ENCODE data around the gene HERPUD2. TPM values are rescaled to one million over a fixed set of nuclear protein-coding genes. Genes with fewer than 3 reads are reported as not detected.

HERPUD2 gene
- total RNA-seq, 1 experiment from 2014 or later = 36.4 TPM

GRCh38 chr7:35738889-35739288 lies 44.0 kb upstream of the HERPUD2 start:
- POLR2A ChIA-PET = no interaction called here
- in situ Hi-C loops (cut with HindIII; ENCODE audit: low pct_unique_long_range_greater_than_20kb, low sequenced_read_pairs) = no loop called here
- H3K4me3 ChIP-seq (ENCODE audit: low read depth in 2 of 2, low read length in 2 of 2) = no peak overlapping the region
- H3K9me3 ChIP-seq (ENCODE audit: control insufficient read depth, insufficient read depth, low read depth, low read length) = no peaks in the 10 kb centered on the region
- no peaks in the 10 kb centered on the region for H3K36me3 ChIP-seq (ENCODE audit: control insufficient read depth, insufficient read depth, low read length)
- CTCF ChIA-PET = no interaction called here
- H3K4me1 ChIP-seq (ENCODE audit: control insufficient read depth, insufficient read depth, low read length) = no peaks in the 10 kb centered on the region
- intact Hi-C loops (cut with micrococcal nuclease; ENCODE audit: unreplicated experiment) = no loop called here
- no peak for DNase-seq (ENCODE audit: low read depth, low spot score)
- ATAC-seq = no peak
- TF ChIP-seq POLR2AphosphoS5 (IDR thresholded peaks at IDR 0.05; ENCODE audit: low read depth, low read length) = no peak
- TF ChIP-seq REST (IDR thresholded peaks at IDR 0.05; ENCODE audit: insufficient read depth in 1 of 2, low read depth in 2 of 2, low read length in 1 of 2) = no peak
- TF ChIP-seq TCF7L2 (IDR thresholded peaks at IDR 0.05; ENCODE audit: low read depth, low read length) = no peak
- no peak for TF ChIP-seq SIN3A (IDR thresholded peaks at IDR 0.05; ENCODE audit: borderline replicate concordance, insufficient read depth, low read depth, low read length)
- TF ChIP-seq CTCF (IDR thresholded peaks at IDR 0.05) = no peak
- no peak overlapping the region for H3K27ac ChIP-seq (ENCODE audit: low read length)
- no TSS peak for BruUV-seq (replicated peaks)
- peaks cover 3% of the 10 kb centered on the region; the same call in 1 of the 2 replicates for H3K27me3 ChIP-seq (ENCODE audit: control insufficient read depth, insufficient read depth, low read length)

- intact Hi-C loops (cut with micrococcal nuclease; ENCODE audit: unreplicated experiment) = no loop called here
- CTCF ChIA-PET = interaction anchor here (0.5 kb wide), 1 partner anchor 103 kb away, joined by 8 read pairs; no protein-coding TSS in a partner anchor
- no peak for DNase-seq (ENCODE audit: low read depth, low spot score)
Measured at GRCh38 chr7:35736725-35737124, 41.8 kb upstream of the HERPUD2 start.

More at GRCh38 chr7:35736725-35737124, 41.8 kb upstream of the HERPUD2 start:
- Histone ChIP-seq H3K36me3 (ENCODE audit: control insufficient read depth, insufficient read depth, low read length) (no peaks in the 10 kb centered on the region), H3K4me1 (ENCODE audit: control insufficient read depth, insufficient read depth, low read length) (no peaks in the 10 kb centered on the region), H3K27me3 (ENCODE audit: control insufficient read depth, insufficient read depth, low read length) (peaks cover 5% of the 10 kb centered on the region; the same call in 1 of the 2 replicates), H3K4me3 (ENCODE audit: low read depth in 2 of 2, low read length in 2 of 2) (no peak overlapping the region), H3K9me3 (ENCODE audit: control insufficient read depth, insufficient read depth, low read depth, low read length) (no peaks in the 10 kb centered on the region), H3K27ac (ENCODE audit: low read length) (no peak overlapping the region)
- no TSS peak for BruUV-seq (replicated peaks)
- TF ChIP-seq SIN3A (IDR thresholded peaks at IDR 0.05; ENCODE audit: borderline replicate concordance, insufficient read depth, low read depth, low read length) (no peak), REST (IDR thresholded peaks at IDR 0.05; ENCODE audit: insufficient read depth in 1 of 2, low read depth in 2 of 2, low read length in 1 of 2) (no peak), TCF7L2 (IDR thresholded peaks at IDR 0.05; ENCODE audit: low read depth, low read length) (no peak), CTCF (IDR thresholded peaks at IDR 0.05) (no peak), POLR2AphosphoS5 (IDR thresholded peaks at IDR 0.05; ENCODE audit: low read depth, low read length) (no peak)
- in situ Hi-C loops (cut with HindIII; ENCODE audit: low pct_unique_long_range_greater_than_20kb, low sequenced_read_pairs) = no loop called here
- POLR2A ChIA-PET = no interaction called here
- ATAC-seq = no peak

All from Panc1 (cell line).